Mesothelial cell of epicardium (in vitro differentiated cells): ENCODE data around the gene CCDC87. TPM values are rescaled to one million over a fixed set of nuclear protein-coding genes. Genes with fewer than 3 reads are reported as not detected.
"Not testable (repeated sequence)": the region's sequence is repeated elsewhere in the genome, so short reads cannot be mapped to it uniquely, and the experiment has no call there.

Experiments used
- DNase-seq, 2 experiments: peaks; one replicate each; pipeline ENCODE4 v3.0.0; 2021; ENCODE audit warnings: low spot score in 2 of 2; ENCODE audit not compliant: unreplicated experiment in 2 of 2
- H3K27ac Mint-ChIP-seq: 2 replicates; pipeline ENCODE4 v1.8.0; 2021; ENCODE audit warnings: mixed read lengths
- H3K27me3 Mint-ChIP-seq: 2 replicates; pipeline ENCODE4 v1.8.0; 2021; ENCODE audit warnings: low read depth, mixed read lengths
- H3K36me3 Mint-ChIP-seq: 2 replicates; pipeline ENCODE4 v1.8.0; 2021; ENCODE audit warnings: mixed read lengths
- H3K4me1 Mint-ChIP-seq: 2 replicates; pipeline ENCODE4 v1.8.0; 2021; ENCODE audit warnings: mixed read lengths
- H3K4me3 Mint-ChIP-seq: 2 replicates; pipeline ENCODE4 v1.8.0; 2021; ENCODE audit warnings: mild to moderate bottlenecking, moderate library complexity, mixed read lengths
- H3K9me3 Mint-ChIP-seq: 2 replicates; pipeline ENCODE4 v1.8.0; 2021; ENCODE audit warnings: mixed read lengths
- total RNA-seq: library from RNA; stranded (reverse); gene quantifications from 3 replicates; pipeline ENCODE4 v1.2.1, GENCODE V29; 2021
- TF ChIP-seq, protein P1 (sequence below): fragments of 200-600 bp; sonication (generic); IDR thresholded peaks from one replicate; pipeline ENCODE4 v1.5.0; 2021; ENCODE audit warnings: antibody characterized with exemption; ENCODE audit not compliant: unreplicated experiment

CCDC87 gene
- total RNA-seq, 1 donor from 2014 or later, result 0.25 TPM

DNA sequence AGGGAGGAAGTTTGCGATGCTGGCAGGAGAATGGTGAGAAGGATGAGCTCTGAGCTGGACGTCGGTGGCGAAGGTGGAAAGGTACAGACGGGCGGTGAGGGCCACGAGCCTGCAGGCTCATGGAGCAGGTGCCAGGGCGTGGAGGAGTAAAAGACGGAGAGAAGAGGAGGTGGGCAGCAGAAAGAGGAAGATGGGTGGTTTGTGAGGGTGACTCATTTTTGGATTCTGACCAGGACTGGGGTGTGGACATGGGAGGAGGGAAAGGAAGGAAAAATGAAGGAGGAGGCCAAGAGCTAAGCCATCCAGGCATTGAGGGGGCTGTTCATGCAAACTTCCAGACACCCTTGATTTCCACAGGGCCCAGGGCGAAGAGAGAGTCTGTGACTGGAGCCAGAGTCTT, 50.5 kb downstream of the CCDC87 start:
- H3K9me3 Mint-ChIP-seq, result no peaks in the 10 kb centered on the region
- H3K27me3 Mint-ChIP-seq, result peaks cover 3% of the 10 kb centered on the region
- H3K4me3 Mint-ChIP-seq, result no peak overlapping the region
- no peak for DNase-seq
- H3K36me3 Mint-ChIP-seq, result peaks cover 22% of the 10 kb centered on the region
- peaks cover 13% of the 10 kb centered on the region for H3K4me1 Mint-ChIP-seq
- H3K27ac Mint-ChIP-seq, result no peak overlapping the region
- TF ChIP-seq, protein P1, sequence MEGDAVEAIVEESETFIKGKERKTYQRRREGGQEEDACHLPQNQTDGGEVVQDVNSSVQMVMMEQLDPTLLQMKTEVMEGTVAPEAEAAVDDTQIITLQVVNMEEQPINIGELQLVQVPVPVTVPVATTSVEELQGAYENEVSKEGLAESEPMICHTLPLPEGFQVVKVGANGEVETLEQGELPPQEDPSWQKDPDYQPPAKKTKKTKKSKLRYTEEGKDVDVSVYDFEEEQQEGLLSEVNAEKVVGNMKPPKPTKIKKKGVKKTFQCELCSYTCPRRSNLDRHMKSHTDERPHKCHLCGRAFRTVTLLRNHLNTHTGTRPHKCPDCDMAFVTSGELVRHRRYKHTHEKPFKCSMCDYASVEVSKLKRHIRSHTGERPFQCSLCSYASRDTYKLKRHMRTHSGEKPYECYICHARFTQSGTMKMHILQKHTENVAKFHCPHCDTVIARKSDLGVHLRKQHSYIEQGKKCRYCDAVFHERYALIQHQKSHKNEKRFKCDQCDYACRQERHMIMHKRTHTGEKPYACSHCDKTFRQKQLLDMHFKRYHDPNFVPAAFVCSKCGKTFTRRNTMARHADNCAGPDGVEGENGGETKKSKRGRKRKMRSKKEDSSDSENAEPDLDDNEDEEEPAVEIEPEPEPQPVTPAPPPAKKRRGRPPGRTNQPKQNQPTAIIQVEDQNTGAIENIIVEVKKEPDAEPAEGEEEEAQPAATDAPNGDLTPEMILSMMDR, result no peak

DNA sequence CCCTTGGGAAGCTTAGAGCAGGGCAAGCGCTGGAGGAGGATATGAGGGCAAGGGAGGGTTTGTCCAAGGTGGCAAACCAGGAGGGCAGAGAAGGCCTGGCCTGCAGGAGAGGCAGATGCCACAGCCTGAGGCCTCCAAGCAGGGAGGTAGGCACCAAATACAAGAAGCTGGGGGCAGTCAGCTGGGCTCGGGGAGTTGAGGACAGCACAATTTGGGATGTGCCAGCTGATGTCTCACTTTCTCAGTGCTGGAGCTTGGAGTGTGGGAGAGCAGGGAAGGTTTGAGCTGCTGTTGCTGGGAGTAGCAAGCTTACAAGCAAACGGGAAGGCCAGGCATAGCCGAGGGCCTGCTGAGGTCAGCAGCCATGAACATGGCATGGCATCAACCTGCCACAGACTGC, 51.0 kb downstream of the CCDC87 start:
- no peak overlapping the region for H3K27ac Mint-ChIP-seq
- H3K4me3 Mint-ChIP-seq, result no peak overlapping the region
- peaks cover 3% of the 10 kb centered on the region for H3K27me3 Mint-ChIP-seq
- no peak for DNase-seq
- H3K36me3 Mint-ChIP-seq, result peaks cover 26% of the 10 kb centered on the region
- H3K9me3 Mint-ChIP-seq, result no peaks in the 10 kb centered on the region
- TF ChIP-seq, protein P1, result no peak
- peaks cover 13% of the 10 kb centered on the region for H3K4me1 Mint-ChIP-seq

DNA sequence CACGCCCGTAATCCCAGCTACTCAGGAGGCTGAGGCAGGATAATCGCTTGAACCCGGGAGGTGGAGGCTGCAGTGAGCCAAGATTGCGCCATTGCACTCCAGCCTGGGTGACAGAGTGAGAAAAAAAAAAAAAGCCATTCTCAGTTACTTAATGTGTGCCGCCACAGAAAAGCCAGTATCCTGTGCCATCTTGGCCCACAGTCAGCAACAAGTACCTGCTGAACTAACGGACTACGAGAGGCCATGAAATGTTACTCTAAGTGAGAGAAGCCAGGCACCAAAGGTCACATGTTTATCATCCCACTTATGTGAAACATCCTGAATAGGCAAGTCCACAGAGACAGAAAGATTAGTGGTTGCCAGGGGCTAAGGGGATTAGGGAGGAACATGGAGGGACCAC, 52.3 kb downstream of the CCDC87 start:
- H3K4me3 Mint-ChIP-seq, H3K9me3 Mint-ChIP-seq, H3K27me3 Mint-ChIP-seq, H3K4me1 Mint-ChIP-seq, H3K27ac Mint-ChIP-seq, DNase-seq: not testable (repeated sequence)
- peaks cover 29% of the 10 kb centered on the region for H3K36me3 Mint-ChIP-seq

Other genes starting within 250 kb of the CCDC87 start
- 25.0 to 27.1 TPM (median 26.5 TPM) in 3 replicates for gene BRMS1, start 248.0 kb downstream of the CCDC87 start, total RNA-seq
- gene B4GAT1, start 245.4 kb downstream of the CCDC87 start, total RNA-seq, result 28.1 to 30.2 TPM (median 29.5 TPM) in 3 replicates
- 33.0 to 35.9 TPM (median 35.7 TPM) in 3 replicates for gene SLC29A2, start 221.3 kb downstream of the CCDC87 start, total RNA-seq
- 1.00 to 1.2 TPM (median 1.1 TPM) in 3 replicates for gene NPAS4, start 172.0 kb downstream of the CCDC87 start, total RNA-seq
- gene MRPL11, start 154.2 kb downstream of the CCDC87 start, total RNA-seq, result 49.0 to 53.1 TPM (median 49.7 TPM) in 3 replicates
- 17.3 to 18.2 TPM (median 17.9 TPM) in 3 replicates for gene PELI3, start 126.2 kb downstream of the CCDC87 start, total RNA-seq
- 40.8 to 47.2 TPM (median 42.9 TPM) in 3 replicates for gene DPP3, start 112.6 kb downstream of the CCDC87 start, total RNA-seq
- gene BBS1, start 82.4 kb downstream of the CCDC87 start, total RNA-seq, result 61.5 to 62.0 TPM (median 61.5 TPM) in 3 replicates
- gene ZDHHC24, start 47.0 kb downstream of the CCDC87 start, total RNA-seq, result 13.2 to 14.7 TPM (median 13.7 TPM) in 3 replicates
- gene ACTN3, start 46.2 kb downstream of the CCDC87 start, total RNA-seq, result 0.11 to 0.13 TPM (median 0.13 TPM) in 3 replicates
- gene CTSF, start 24.5 kb downstream of the CCDC87 start, total RNA-seq, result not detected in 3 replicates
- gene CCS, start 122 bp upstream of the CCDC87 start, total RNA-seq, result 79.8 to 81.4 TPM (median 80.7 TPM) in 3 replicates
- 126 to 135 TPM (median 128 TPM) in 3 replicates for gene RBM14, start 23.6 kb upstream of the CCDC87 start, total RNA-seq
- 240 to 248 TPM (median 242 TPM) in 3 replicates for gene RBM4, start 45.6 kb upstream of the CCDC87 start, total RNA-seq
- gene RBM4B, start 84.8 kb upstream of the CCDC87 start, total RNA-seq, result 38.7 to 40.7 TPM (median 39.6 TPM) in 3 replicates
- 62.0 to 63.4 TPM (median 62.4 TPM) in 3 replicates for gene SPTBN2, start 136.2 kb upstream of the CCDC87 start, total RNA-seq